Brain microvascular endothelial cell (primary cell): ENCODE data around the gene GTF2H4.

Experiments used
- DNase-seq: peaks from one replicate; pipeline ENCODE4 v3.0.0-alpha.2; 2020
- H3K27ac ChIP-seq: fragments of 250-450 bp; sonication (Bioruptor Pico); 2 replicates; pipeline ENCODE4 v1.5.1; 2020; ENCODE audit warnings: mild to moderate bottlenecking, moderate library complexity
- H3K27me3 ChIP-seq: fragments of 250-450 bp; sonication (Bioruptor Pico); replicated peaks from 2 replicates; pipeline ENCODE4 v1.5.1; 2020; ENCODE audit warnings: mild to moderate bottlenecking
- H3K36me3 ChIP-seq: fragments of 250-450 bp; sonication (Bioruptor Pico); replicated peaks from 2 replicates; pipeline ENCODE4 v1.5.1; 2020; ENCODE audit warnings: mild to moderate bottlenecking
- H3K4me3 ChIP-seq: 2 replicates; pipeline ENCODE4 v1.5.1; 2011; ENCODE audit warnings: low read depth, mild to moderate bottlenecking, control low read depth, low read length, moderate library complexity
- in situ Hi-C: cut with HindIII; loops from 2 replicates; pipeline ENCODE4 v1.10.0; 2017; ENCODE audit warnings: low sequenced_read_pairs, low pct_ligation_motif_present
- TF ChIP-seq, protein P1 (sequence below): IDR thresholded peaks from 2 replicates; pipeline ENCODE4 v1.5.1; 2011; ENCODE audit warnings: low read depth, mild to moderate bottlenecking, moderate library complexity, low read length, control low read depth, inconsistent platforms; ENCODE audit errors: missing control alignments

Gene GTF2H4

GRCh38 chr6:30945281-30945680 is 37.3 kb downstream of the GTF2H4 start:
- in situ Hi-C loops: no loop called here
- no peak for DNase-seq
- Histone ChIP-seq H3K27ac (no peak overlapping the region), H3K27me3 (peaks cover 6% of the 10 kb centered on the region), H3K4me3 (no peak overlapping the region), H3K36me3 (no peaks in the 10 kb centered on the region)
- TF ChIP-seq, protein P1, sequence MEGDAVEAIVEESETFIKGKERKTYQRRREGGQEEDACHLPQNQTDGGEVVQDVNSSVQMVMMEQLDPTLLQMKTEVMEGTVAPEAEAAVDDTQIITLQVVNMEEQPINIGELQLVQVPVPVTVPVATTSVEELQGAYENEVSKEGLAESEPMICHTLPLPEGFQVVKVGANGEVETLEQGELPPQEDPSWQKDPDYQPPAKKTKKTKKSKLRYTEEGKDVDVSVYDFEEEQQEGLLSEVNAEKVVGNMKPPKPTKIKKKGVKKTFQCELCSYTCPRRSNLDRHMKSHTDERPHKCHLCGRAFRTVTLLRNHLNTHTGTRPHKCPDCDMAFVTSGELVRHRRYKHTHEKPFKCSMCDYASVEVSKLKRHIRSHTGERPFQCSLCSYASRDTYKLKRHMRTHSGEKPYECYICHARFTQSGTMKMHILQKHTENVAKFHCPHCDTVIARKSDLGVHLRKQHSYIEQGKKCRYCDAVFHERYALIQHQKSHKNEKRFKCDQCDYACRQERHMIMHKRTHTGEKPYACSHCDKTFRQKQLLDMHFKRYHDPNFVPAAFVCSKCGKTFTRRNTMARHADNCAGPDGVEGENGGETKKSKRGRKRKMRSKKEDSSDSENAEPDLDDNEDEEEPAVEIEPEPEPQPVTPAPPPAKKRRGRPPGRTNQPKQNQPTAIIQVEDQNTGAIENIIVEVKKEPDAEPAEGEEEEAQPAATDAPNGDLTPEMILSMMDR: no peak

- no peak overlapping the region for H3K27ac ChIP-seq
- peaks cover 6% of the 10 kb centered on the region for H3K27me3 ChIP-seq
- no peaks in the 10 kb centered on the region for H3K36me3 ChIP-seq
- in situ Hi-C loops: no loop called here
- no peak overlapping the region for H3K4me3 ChIP-seq
- TF ChIP-seq, protein P1: no peak
- no peak for DNase-seq
Measured at GRCh38 chr6:30947231-30947630, 39.2 kb downstream of the GTF2H4 start.

DNA sequence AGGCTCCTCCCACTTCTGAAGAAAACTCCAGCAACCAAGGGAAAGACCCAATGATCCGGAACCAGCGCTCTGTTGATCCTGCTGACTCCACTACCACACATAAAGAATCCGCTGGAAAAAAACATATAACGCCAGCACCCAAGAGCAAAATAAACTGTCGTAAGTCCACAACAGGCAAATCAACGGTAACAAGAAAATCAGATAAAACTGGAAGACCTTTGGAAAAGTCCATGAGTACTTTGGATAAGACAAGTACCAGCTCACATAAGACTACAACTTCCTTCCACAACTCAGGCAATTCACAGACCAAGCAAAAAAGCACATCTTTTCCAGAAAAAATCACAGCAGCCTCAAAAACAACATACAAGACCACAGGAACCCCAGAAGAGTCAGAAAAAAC is 40.8 kb downstream of the GTF2H4 start:
- no peaks in the 10 kb centered on the region for H3K36me3 ChIP-seq
- peaks cover 7% of the 10 kb centered on the region for H3K27me3 ChIP-seq
- TF ChIP-seq, protein P1: no peak
- DNase-seq: no peak
- in situ Hi-C loops: no loop called here
- no peak overlapping the region for H3K27ac ChIP-seq
- no peak overlapping the region for H3K4me3 ChIP-seq

GRCh38 chr6:30951907-30952469 is 44.0 kb downstream of the GTF2H4 start:
- no peak for DNase-seq
- TF ChIP-seq, protein P1: no peak
- Histone ChIP-seq H3K4me3 (no peak overlapping the region), H3K36me3 (no peaks in the 10 kb centered on the region), H3K27me3 (peaks cover 24% of the 10 kb centered on the region), H3K27ac (no peak overlapping the region)
- in situ Hi-C loops: no loop called here

- H3K27ac ChIP-seq: no peak overlapping the region
- H3K27me3 ChIP-seq: peaks cover 23% of the 10 kb centered on the region
- DNase-seq: no peak
- TF ChIP-seq, protein P1: no peak
- H3K4me3 ChIP-seq: peak overlapping the region; percentile 48
- in situ Hi-C loops: no loop called here
- H3K36me3 ChIP-seq: no peaks in the 10 kb centered on the region
Measured at GRCh38 chr6:30954631-30955366, 46.8 kb downstream of the GTF2H4 start.
